DMS53 treated with DMSO at 0.1 percent for 48 hours (cell line): ENCODE measurements around the gene NAALAD2.
"Not testable (repeated sequence)": the region's sequence is repeated elsewhere in the genome, so short reads cannot be mapped to it uniquely, and the experiment has no call there.

Source experiments
- DNase-seq: peaks from one replicate; lab custom pipeline; 2025; ENCODE audit not compliant: unreplicated experiment; lab: John Stamatoyannopoulos, UW

Gene NAALAD2

GRCh38 chr11:90134478-90135003 is at the start of gene NAALAD2:
Gene NAALAD2 (plus strand): TSS chr11:90134663. CDS start chr11:90134759, 96 bp downstream.
- peak; percentile 46 for DNase-seq

GRCh38 chr11:90085650-90086049 is 48.8 kb upstream of the NAALAD2 start, which contains the start of gene UBTFL1:
Gene UBTFL1 (plus strand): TSS chr11:90085950. CDS start chr11:90085950, 0 bp downstream.
- not testable (repeated sequence) for DNase-seq

DNA sequence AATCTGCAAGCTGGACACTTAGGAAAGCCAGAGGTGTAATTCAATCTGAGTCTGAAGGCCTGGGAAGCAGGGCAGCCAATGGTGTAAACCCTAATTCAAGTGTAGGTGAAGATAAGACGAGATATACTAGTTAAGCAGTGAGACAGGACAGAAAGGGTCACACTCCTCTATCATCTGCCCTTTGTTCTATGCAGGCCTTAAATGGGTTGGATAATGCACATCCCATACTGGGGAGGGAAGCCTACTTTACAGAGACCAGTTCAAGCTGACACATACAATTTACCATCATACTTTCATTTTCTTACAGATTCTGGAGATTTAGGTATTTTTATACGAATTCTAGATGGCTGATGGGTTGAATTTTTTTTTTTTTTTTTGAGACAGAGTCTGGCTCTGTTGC is 45.7 kb upstream of the NAALAD2 start:
- DNase-seq = not testable (repeated sequence)

DNA sequence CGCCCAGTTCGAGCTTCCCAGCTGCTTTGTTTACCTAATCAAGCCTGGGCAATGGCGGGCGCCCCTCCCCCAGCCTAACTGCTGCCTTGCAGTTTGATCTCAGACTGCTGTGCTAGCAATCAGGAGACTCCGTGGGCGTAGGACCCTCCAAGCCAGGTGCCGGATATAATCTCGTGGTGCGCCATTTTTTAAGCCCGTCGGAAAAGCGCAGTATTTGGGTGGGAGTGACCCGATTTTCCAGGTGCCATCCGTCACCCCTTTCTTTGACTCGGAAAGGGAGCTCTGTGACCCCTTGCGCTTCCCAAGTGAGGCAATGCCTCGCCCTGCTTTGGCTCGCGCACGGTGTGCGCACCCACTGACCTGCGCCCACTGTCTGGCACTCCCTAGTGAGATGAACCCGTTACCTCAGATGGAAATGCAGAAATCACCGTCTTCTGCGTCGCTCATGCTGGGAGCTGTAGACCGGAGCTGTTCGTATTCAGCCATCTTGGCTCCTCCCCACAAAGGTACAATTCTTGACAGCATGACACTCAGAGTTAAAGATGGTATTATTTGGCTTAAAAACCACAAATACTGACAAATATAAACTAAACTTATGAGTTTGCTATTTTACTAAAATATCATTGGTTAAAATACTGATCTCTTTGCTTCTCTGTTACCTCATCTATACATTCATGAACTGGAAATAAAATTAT is 39.1 kb upstream of the NAALAD2 start:
- not testable (repeated sequence) for DNase-seq

GRCh38 chr11:90098261-90098660 is 36.2 kb upstream of the NAALAD2 start:
- not testable (repeated sequence) for DNase-seq

GRCh38 chr11:90100431-90100830 is 34.0 kb upstream of the NAALAD2 start:
- DNase-seq = no peak

DNA sequence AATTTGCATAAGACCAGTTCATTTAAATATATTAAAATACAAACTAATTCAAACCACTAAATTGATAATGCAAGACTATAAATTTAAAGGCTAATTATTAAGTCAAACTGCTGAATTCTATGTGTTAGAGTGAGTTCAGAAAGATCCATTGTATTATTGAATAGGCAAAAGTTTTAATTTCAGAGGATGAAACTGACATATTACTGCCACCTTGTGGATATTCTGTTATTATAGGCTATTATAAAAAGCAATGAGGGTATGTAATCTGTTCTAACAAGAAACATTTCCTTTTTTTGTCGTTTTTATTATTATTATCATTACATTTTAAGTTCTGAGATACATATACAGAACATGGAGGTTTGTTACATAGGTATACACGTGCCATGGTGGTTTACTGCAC is 20.9 kb upstream of the NAALAD2 start:
- DNase-seq = peak; percentile 44

DNA sequence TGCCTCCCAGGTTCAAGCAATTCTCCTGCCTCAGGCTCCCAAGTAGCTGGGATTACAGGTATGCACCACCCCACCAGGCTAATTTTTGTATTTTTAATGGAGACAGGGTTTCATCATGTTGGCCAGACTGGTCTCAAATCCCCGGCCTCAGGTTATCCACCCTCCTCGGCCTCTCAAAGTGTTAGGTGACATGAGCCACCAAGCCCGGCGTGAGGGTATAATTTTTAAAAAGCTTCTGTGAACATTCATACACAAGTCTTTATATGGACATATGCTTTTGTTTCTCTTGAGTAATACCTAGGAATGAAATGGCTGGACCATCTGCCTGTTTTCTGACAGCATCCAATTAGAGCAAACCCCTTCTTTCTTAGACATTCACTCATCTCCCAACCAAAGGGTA is 14.3 kb upstream of the NAALAD2 start:
- DNase-seq = no peak

GRCh38 chr11:90124371-90124770 is 10.1 kb upstream of the NAALAD2 start:
- DNase-seq = no peak

GRCh38 chr11:90124946-90125345 is 9.5 kb upstream of the NAALAD2 start:
- DNase-seq = no peak

DNA sequence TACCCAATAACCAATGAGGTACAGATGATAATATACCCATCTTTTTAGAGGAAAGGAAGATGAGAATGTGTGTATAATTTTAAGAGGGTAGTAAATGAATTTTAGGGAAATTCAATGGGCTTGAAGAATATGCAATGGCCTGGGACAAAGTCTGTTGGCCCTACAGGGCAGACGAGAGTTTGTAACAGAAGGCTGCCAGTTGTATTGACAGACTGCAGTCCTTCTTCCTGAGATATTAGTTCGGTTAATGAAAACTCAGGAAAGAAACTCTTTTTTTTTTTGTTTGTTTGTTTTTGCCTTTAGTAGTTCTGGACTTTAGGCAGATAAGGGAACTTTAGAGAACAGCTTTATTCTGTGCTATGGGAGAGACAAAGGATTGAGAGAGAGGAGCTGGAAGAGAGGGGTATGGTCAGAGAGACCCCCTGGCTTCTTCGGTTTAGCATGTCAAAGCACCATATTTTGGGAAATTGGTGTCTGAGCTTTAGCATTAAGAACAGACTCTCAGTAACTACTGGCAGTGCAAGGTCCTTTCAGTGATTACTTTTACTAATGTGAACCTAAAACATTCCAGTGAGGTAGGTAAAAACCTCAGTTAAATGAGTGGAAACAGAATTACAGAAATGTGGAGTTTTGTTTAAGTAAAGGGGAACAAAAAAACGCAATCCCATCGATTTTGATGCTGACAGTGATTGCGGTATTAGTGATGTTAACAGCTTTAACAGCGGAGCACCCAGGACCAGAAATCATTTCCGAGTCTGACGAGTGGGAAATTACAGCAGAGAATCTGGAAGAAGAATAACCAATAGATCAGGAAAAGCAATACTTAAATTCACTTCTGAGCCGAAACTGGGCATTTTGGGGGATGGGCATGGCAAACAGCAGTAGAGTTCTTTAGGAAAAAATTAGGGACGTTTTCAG is 644 bp upstream of the NAALAD2 start:
- DNase-seq = no peak

DNA sequence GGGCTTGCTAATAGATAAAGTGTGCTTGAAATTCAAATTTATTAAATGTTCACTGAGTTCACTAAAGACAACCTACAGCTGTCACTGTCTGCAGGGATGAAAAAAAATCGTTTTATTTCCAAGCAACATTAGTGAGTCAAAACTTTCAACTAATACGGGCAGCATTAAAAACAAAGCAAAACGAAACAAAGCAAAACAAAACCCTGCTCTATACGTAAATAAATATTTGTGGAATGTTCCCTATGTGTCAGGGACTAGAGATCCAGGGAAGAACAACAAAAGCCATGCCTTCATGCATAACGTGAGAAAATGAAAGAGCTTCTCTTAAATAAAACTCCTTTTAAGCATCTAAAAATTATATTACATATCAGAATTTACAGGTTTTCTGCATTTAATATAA is 553 bp downstream of the NAALAD2 start:
- DNase-seq = peak; percentile 25

GRCh38 chr11:90148900-90149299 is 14.4 kb downstream of the NAALAD2 start:
- no peak for DNase-seq

- not testable (repeated sequence) for DNase-seq
Measured at GRCh38 chr11:90166982-90167573, 32.6 kb downstream of the NAALAD2 start.

- DNase-seq = not testable (repeated sequence)
Measured at GRCh38 chr11:90167704-90168103, 33.2 kb downstream of the NAALAD2 start.

GRCh38 chr11:90168571-90168970 is 34.1 kb downstream of the NAALAD2 start:
- no peak for DNase-seq

- no peak for DNase-seq
Measured at GRCh38 chr11:90171359-90171758, 36.9 kb downstream of the NAALAD2 start.

GRCh38 chr11:90176069-90176468 is 41.6 kb downstream of the NAALAD2 start:
- DNase-seq = peak; percentile 67

DNA sequence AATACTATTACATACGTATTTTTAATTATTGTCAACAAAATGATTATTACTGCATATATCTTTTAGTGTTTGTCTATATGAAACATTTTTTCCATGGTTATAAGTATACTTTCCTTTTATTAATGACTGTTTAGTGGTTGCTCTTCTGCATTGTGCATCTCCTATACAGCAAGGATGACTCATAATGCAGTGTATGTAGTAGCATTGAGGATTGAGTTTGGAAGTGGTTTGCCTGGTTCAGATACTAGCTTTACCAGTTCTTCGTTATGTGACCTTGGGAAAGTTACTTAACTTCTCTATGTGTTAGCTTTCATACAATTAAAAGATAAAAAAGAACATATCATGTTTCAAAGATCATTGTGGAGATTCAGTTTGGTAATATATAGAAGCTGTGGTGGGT is 44.3 kb downstream of the NAALAD2 start:
- peak; percentile 81 for DNase-seq

DNA sequence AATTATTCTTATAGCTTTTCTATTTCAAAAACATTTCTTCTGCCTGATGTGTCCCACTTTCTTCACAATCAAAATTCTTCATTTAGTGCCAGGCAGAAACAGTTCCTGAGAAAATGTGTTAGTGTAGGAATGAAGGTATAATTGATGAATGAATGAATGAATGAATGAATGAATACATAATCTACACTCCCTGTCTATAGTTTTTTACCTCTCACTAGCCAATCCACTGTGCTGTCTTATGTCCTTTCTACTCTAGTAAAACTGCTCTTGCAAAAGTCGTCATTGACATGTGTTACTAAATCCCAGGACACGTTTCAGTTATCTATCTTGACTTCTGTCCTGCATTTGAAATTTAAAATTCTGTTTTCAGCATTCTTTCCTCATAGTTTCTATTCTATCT is 45.5 kb downstream of the NAALAD2 start:
- DNase-seq = no peak

- DNase-seq = no peak
Measured at GRCh38 chr11:90187839-90188238, 53.4 kb downstream of the NAALAD2 start.
